H9 (cell line): ENCODE data around the gene MRPS18B. TPM values are rescaled to one million over a fixed set of nuclear protein-coding genes. Genes with fewer than 3 reads are reported as not detected.

Experiments used
- DNase-seq: peaks from one replicate; pipeline ENCODE4 v3.0.0-alpha.2; 2017
- H2AFZ ChIP-seq: one replicate; pipeline ENCODE4 v1.6.1; 2013; ENCODE audit warnings: mild to moderate bottlenecking, low read length, control low read depth, moderate library complexity
- H2AK5ac ChIP-seq: 2 replicates; pipeline ENCODE4 v1.6.1; 2013; ENCODE audit warnings: low read length, control low read depth, mixed read lengths; ENCODE audit not compliant: insufficient read length
- H2BK120ac ChIP-seq: one replicate; pipeline ENCODE4 v1.6.1; 2013; ENCODE audit warnings: low read depth, mild to moderate bottlenecking, low read length, control low read depth, inconsistent platforms; ENCODE audit not compliant: poor library complexity, severe bottlenecking
- H2BK12ac ChIP-seq: 2 replicates; pipeline ENCODE4 v1.6.1; 2013; ENCODE audit warnings: low read length, control low read depth, mixed read lengths, low read depth; ENCODE audit not compliant: insufficient read length
- H2BK15ac ChIP-seq: 2 replicates; pipeline ENCODE4 v1.6.1; 2013; ENCODE audit warnings: low read depth, low read length, control low read depth
- H2BK20ac ChIP-seq: one replicate; pipeline ENCODE4 v1.6.1; 2013; ENCODE audit warnings: low read depth, mild to moderate bottlenecking, low read length, control low read depth, inconsistent platforms; ENCODE audit not compliant: poor library complexity, severe bottlenecking
- H2BK5ac ChIP-seq: 2 replicates; pipeline ENCODE4 v1.6.1; 2013; ENCODE audit warnings: low read length, control low read depth, mixed read lengths; ENCODE audit not compliant: insufficient read length
- H3K14ac ChIP-seq: 2 replicates; pipeline ENCODE4 v1.6.1; 2013; ENCODE audit warnings: low read length, control low read depth; ENCODE audit not compliant: insufficient read depth
- H3K18ac ChIP-seq: 2 replicates; pipeline ENCODE4 v1.6.1; 2013; ENCODE audit warnings: low read depth, mild to moderate bottlenecking, mixed read lengths, low read length, control low read depth; ENCODE audit not compliant: insufficient read length
- H3K23ac ChIP-seq: 2 replicates; pipeline ENCODE4 v1.6.1; 2013; ENCODE audit warnings: low read length, control low read depth, mixed read lengths, low read depth; ENCODE audit not compliant: insufficient read length
- H3K23me2 ChIP-seq: 2 replicates; pipeline ENCODE4 v1.6.1; 2013; ENCODE audit warnings: low read depth, mild to moderate bottlenecking, mixed read lengths, low read length, control low read depth; ENCODE audit not compliant: insufficient read length, poor library complexity, severe bottlenecking
- H3K27ac ChIP-seq: 2 replicates; pipeline ENCODE4 v1.5.1; 2013; ENCODE audit warnings: low read length, control low read depth, mixed read lengths, low read depth; ENCODE audit not compliant: insufficient read length
- H3K27me3 ChIP-seq: 2 replicates; pipeline ENCODE4 v1.6.1; 2013; ENCODE audit warnings: low read length, control low read depth, inconsistent platforms; ENCODE audit not compliant: insufficient read depth
- H3K4ac ChIP-seq: 2 replicates; pipeline ENCODE4 v1.6.1; 2013; ENCODE audit warnings: low read depth, mild to moderate bottlenecking, control low read depth, inconsistent platforms, low read length, moderate library complexity
- H3K4me1 ChIP-seq: 2 replicates; pipeline ENCODE4 v1.6.1; 2013; ENCODE audit warnings: low read length, control low read depth, inconsistent platforms; ENCODE audit not compliant: insufficient read depth
- H3K4me2 ChIP-seq: 2 replicates; pipeline ENCODE4 v1.6.1; 2013; ENCODE audit warnings: low read length, control low read depth, mixed read lengths; ENCODE audit not compliant: insufficient read length, insufficient read depth
- H3K56ac ChIP-seq: 2 replicates; pipeline ENCODE4 v1.6.1; 2013; ENCODE audit warnings: low read depth, mild to moderate bottlenecking, mixed read lengths, low read length, control low read depth; ENCODE audit not compliant: insufficient read length
- H3K79me1 ChIP-seq: 2 replicates; pipeline ENCODE4 v1.6.1; 2013; ENCODE audit warnings: low read depth, mild to moderate bottlenecking, moderate library complexity, low read length, control low read depth, inconsistent platforms; ENCODE audit not compliant: insufficient read depth, poor library complexity, severe bottlenecking
- H3K79me2 ChIP-seq: 2 replicates; pipeline ENCODE4 v1.6.1; 2013; ENCODE audit warnings: low read length, control low read depth, inconsistent platforms; ENCODE audit not compliant: insufficient read depth
- H3K9ac ChIP-seq: 2 replicates; pipeline ENCODE4 v1.6.1; 2013; ENCODE audit warnings: low read length, control low read depth, mixed read lengths; ENCODE audit not compliant: insufficient read length; ENCODE audit errors: extremely low read depth
- H3K9me3 ChIP-seq: one replicate; pipeline ENCODE4 v1.6.1; 2013; ENCODE audit warnings: low read depth, low read length, inconsistent platforms; ENCODE audit not compliant: control insufficient read depth
- H3T11ph ChIP-seq: one replicate; pipeline ENCODE4 v1.6.1; 2013; ENCODE audit warnings: mild to moderate bottlenecking, low read length, control low read depth, inconsistent platforms
- H4K20me1 ChIP-seq: one replicate; pipeline ENCODE4 v1.6.1; 2013; ENCODE audit not compliant: control insufficient read depth, insufficient read length, insufficient read depth
- H4K5ac ChIP-seq: 2 replicates; pipeline ENCODE4 v1.6.1; 2013; ENCODE audit warnings: low read depth, mild to moderate bottlenecking, mixed read lengths, low read length, control low read depth; ENCODE audit not compliant: insufficient read length
- H4K8ac ChIP-seq: replicated peaks from 2 replicates; pipeline ENCODE4 v1.6.1; 2013; ENCODE audit warnings: low read length, control low read depth, mixed read lengths, low read depth; ENCODE audit not compliant: insufficient read length
- H4K91ac ChIP-seq: 2 replicates; pipeline ENCODE4 v1.6.1; 2013; ENCODE audit warnings: low read depth, mild to moderate bottlenecking, moderate library complexity, mixed read lengths, low read length, control low read depth; ENCODE audit not compliant: insufficient read length
- H3K27ac Mint-ChIP-seq, 3 experiments: 2 replicates in 2 of 3; 3 replicates in 1 of 3; pipeline ENCODE4 v1.8.0; 2020 to 2021; ENCODE audit warnings: mixed read lengths in 3 of 3, mild to moderate bottlenecking in 1 of 3, moderate library complexity in 1 of 3
- H3K27me3 Mint-ChIP-seq: 2 replicates; pipeline ENCODE4 v1.8.0; 2021; ENCODE audit warnings: low read depth, mild to moderate bottlenecking, moderate library complexity, mixed read lengths
- H3K36me3 Mint-ChIP-seq, 3 experiments: 2 replicates in 2 of 3; 3 replicates in 1 of 3; pipeline ENCODE4 v1.8.0; 2020 to 2021; ENCODE audit warnings: low read depth in 3 of 3, mixed read lengths in 3 of 3; ENCODE audit not compliant: insufficient read depth in 1 of 3
- H3K4me1 Mint-ChIP-seq, 2 experiments: 2 replicates each; pipeline ENCODE4 v1.8.0; 2020; ENCODE audit warnings: mixed read lengths in 2 of 2
- H3K4me3 Mint-ChIP-seq, 2 experiments: 2 replicates in 1 of 2; 3 replicates in 1 of 2; pipeline ENCODE4 v1.8.0; 2020 to 2021; ENCODE audit warnings: mild to moderate bottlenecking in 2 of 2, mixed read lengths in 2 of 2, moderate library complexity in 1 of 2
- H3K9me3 Mint-ChIP-seq, 2 experiments: 2 replicates in 1 of 2; 3 replicates in 1 of 2; pipeline ENCODE4 v1.8.0; 2020; ENCODE audit warnings: mild to moderate bottlenecking in 2 of 2, mixed read lengths in 2 of 2, moderate library complexity in 1 of 2
- WGBS: extraction: QIAGEN DNeasy Blood & Tissue Kit; methylation state at CpG from one replicate; pipeline ENCODE4 v1.1.7; 2013; ENCODE audit warnings: missing lambda C conversion rate, low lambda C conversion rate, mixed read lengths; ENCODE audit not compliant: insufficient read length; ENCODE audit errors: extremely low coverage; 5-methylcytosine and 5-hydroxymethylcytosine counted together
- total RNA-seq: library from RNA; stranded (reverse); gene quantifications from 2 replicates; pipeline ENCODE4 v1.2.1, GENCODE V29; 2021
- TF ChIP-seq, protein P1 (sequence below): fragments of 200-600 bp; sonication (generic); conservative IDR thresholded peaks from 3 replicates; pipeline ENCODE4 v1.8.0; 2021; ENCODE audit warnings: antibody characterized with exemption, mild to moderate bottlenecking

MRPS18B gene
- total RNA-seq, 1 experiment from 2014 or later = 54.0 TPM

- Histone ChIP-seq H3K4me2 (no peak overlapping the region), H3K23me2 (peaks cover 8% of the 10 kb centered on the region), H3K79me1 (peaks cover 2% of the 10 kb centered on the region), H2BK120ac (no peak overlapping the region), H2BK12ac (no peak overlapping the region), H3K4ac (no peak overlapping the region), H2AK5ac (no peak overlapping the region), H3K27ac (no peak overlapping the region), H4K8ac (no peak overlapping the region), H2BK15ac (no peak overlapping the region), H3K56ac (no peak overlapping the region), H3K23ac (no peak overlapping the region), H4K5ac (no peak overlapping the region), H3K18ac (no peak overlapping the region), H3K79me2 (no peaks in the 10 kb centered on the region), H2BK20ac (no peak overlapping the region), H3K27me3 (no peaks in the 10 kb centered on the region), H2AFZ (no peak overlapping the region), H2BK5ac (no peak overlapping the region), H3T11ph (no peak overlapping the region), H3K4me1 (no peaks in the 10 kb centered on the region), H3K9ac (no peak overlapping the region), H4K20me1 (no peaks in the 10 kb centered on the region), H4K91ac (no peak overlapping the region), H3K14ac (no peak overlapping the region), H3K9me3 (no peaks in the 10 kb centered on the region)
- no peaks in the 10 kb centered on the region for H3K27me3 Mint-ChIP-seq
- H3K4me1 Mint-ChIP-seq = peaks cover 14 to 17% of the 10 kb centered on the region in 2 experiments
- DNase-seq = no peak
- WGBS = no CpG with 5 or more reads among the region's 2 CpGs
- TF ChIP-seq, protein P1, sequence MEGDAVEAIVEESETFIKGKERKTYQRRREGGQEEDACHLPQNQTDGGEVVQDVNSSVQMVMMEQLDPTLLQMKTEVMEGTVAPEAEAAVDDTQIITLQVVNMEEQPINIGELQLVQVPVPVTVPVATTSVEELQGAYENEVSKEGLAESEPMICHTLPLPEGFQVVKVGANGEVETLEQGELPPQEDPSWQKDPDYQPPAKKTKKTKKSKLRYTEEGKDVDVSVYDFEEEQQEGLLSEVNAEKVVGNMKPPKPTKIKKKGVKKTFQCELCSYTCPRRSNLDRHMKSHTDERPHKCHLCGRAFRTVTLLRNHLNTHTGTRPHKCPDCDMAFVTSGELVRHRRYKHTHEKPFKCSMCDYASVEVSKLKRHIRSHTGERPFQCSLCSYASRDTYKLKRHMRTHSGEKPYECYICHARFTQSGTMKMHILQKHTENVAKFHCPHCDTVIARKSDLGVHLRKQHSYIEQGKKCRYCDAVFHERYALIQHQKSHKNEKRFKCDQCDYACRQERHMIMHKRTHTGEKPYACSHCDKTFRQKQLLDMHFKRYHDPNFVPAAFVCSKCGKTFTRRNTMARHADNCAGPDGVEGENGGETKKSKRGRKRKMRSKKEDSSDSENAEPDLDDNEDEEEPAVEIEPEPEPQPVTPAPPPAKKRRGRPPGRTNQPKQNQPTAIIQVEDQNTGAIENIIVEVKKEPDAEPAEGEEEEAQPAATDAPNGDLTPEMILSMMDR = no peak
- peaks cover 11 to 61% (median 52%) of the 10 kb centered on the region in 3 experiments for H3K36me3 Mint-ChIP-seq
- no peak overlapping the region; a peak in 1 of 5 replicates for H3K4me3 Mint-ChIP-seq
- no peaks in the 10 kb centered on the region for H3K9me3 Mint-ChIP-seq
- no peak overlapping the region; a peak in 1 of 7 replicates for H3K27ac Mint-ChIP-seq
Measured at GRCh38 chr6:30643656-30644055, 26.0 kb downstream of the MRPS18B start.
